Naive B cell (primary cell): Measurements from ENCODE around the gene KLHDC8B. TPM values are rescaled to one million over a fixed set of nuclear protein-coding genes. Genes with fewer than 3 reads are reported as not detected.
A peak's percentile ranks its signal among the peaks of the same experiment; 100 is the strongest.

ENCODE experiments used
- ATAC-seq, 2 donors: fragments of 150-1000 bp; cut with Tn5 transposase; 2 replicates each; pipeline ENCODE4 v1.10.0; 2021; ENCODE audit warnings: low read depth in 2 of 2, mild to moderate bottlenecking in 2 of 2, moderate library complexity in 2 of 2
- DNase-seq: peaks from one replicate; pipeline ENCODE4 v3.0.0; 2022
- H3K27ac Mint-ChIP-seq, 6 donors: one replicate each; pipeline ENCODE4 v1.8.0; 2020 to 2022; ENCODE audit warnings: mild to moderate bottlenecking in 6 of 6, mixed read lengths in 6 of 6, moderate library complexity in 5 of 6, inconsistent platforms in 2 of 6
- H3K27me3 Mint-ChIP-seq, 3 donors: one replicate each; pipeline ENCODE4 v1.8.0; 2021 to 2022; ENCODE audit warnings: mixed read lengths in 3 of 3, mild to moderate bottlenecking in 1 of 3
- H3K36me3 Mint-ChIP-seq, 2 donors: one replicate each; pipeline ENCODE4 v1.8.0; 2020 to 2022; ENCODE audit warnings: mixed read lengths in 2 of 2, inconsistent platforms in 1 of 2, mild to moderate bottlenecking in 1 of 2
- H3K4me1 Mint-ChIP-seq, 3 donors: one replicate each; pipeline ENCODE4 v1.8.0; 2020 to 2022; ENCODE audit warnings: mixed read lengths in 3 of 3, inconsistent platforms in 1 of 3, mild to moderate bottlenecking in 1 of 3, moderate library complexity in 1 of 3
- H3K4me3 Mint-ChIP-seq, 8 donors: one replicate each; pipeline ENCODE4 v1.8.0; 2020 to 2022; ENCODE audit warnings: mild to moderate bottlenecking in 8 of 8, mixed read lengths in 8 of 8, moderate library complexity in 8 of 8, inconsistent platforms in 2 of 8
- H3K9me3 Mint-ChIP-seq, 7 donors: one replicate each; pipeline ENCODE4 v1.8.0; 2020 to 2022; ENCODE audit warnings: mixed read lengths in 7 of 7, mild to moderate bottlenecking in 5 of 7, inconsistent platforms in 2 of 7, moderate library complexity in 1 of 7
- polyA plus RNA-seq, 6 donors: library from polyadenylated mRNA; unstranded; fragments of 300-500 nt; fragmentation: Illumina TruSeq; gene quantifications; one replicate each; pipeline ENCODE4 v1.2.3, GENCODE V29; 2021; ENCODE audit warnings: low read depth in 6 of 6

Gene KLHDC8B
- polyA plus RNA-seq, 6 donors from 2014 or later: 0.48 to 0.56 (median 0.49) TPM; not detected in 3

DNA sequence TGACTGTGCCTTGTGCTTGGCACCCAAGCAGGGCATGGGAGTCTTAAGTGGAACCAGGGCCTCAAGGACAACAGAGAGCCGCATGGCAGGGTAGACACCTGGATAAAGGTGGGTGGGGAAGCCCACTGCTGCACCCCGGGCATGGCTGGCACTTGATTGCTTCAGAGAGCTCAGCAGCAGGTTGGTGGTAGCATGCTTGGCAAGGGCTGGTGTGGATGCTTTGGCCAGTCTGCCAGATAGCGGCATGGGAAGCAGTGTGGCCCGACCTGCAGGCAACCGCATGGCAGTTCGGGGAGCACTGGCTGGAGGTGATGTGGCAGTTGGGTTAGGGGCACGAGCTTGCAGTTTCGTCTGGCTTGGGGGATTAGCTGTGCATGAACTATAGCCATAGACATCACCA, 7.8 kb upstream of the KLHDC8B start:
- peak overlapping the region in 1 of 6 donors; percentile 43 for H3K27ac Mint-ChIP-seq
- ATAC-seq (no peak), DNase-seq (no peak)
- H3K27me3 Mint-ChIP-seq: peaks cover 0 to under 1% (median 0%) of the 10 kb centered on the region in 3 donors
- peaks cover 0 to 11% of the 10 kb centered on the region in 2 donors for H3K36me3 Mint-ChIP-seq
- H3K9me3 Mint-ChIP-seq: no peaks in the 10 kb centered on the region
- H3K4me1 Mint-ChIP-seq: peaks cover 21 to 34% (median 25%) of the 10 kb centered on the region in 3 donors
- peak overlapping the region in 6 of 8 donors; percentile 3 to 98 (median 54) for H3K4me3 Mint-ChIP-seq

DNA sequence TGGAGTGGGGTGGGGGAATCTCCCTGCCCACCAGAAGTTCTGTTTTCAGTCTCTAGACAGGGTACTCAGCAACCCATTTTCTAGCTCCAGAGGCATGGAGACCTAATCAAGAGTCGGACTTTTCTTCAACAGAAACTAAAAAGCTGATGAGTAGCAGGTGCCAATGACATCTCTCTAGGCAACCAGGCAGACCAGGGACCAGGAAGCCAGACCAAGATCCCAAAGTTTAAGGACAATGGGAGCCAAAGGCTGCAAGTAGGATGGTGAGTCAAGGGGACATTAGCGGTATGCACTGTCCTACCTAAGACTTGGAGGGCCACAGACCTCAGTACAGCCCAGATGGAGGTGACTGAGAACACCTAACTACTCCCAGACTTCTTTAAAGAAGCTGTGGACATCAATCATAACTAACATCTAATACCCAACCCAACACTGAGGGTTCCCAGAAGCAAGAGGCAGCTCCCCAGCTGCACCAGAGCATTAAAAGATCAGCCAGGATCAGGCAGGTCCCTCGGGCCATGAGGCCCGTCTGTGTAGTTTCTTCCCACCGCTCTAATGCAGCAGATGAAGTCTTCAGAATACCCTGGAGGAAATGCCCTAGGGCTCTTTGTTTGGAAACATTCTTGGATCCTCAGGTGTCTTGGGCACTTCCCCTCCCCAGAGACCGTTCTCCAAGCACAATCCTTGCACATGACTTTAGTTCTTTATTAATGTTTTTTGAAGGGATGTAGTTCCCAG, 6.2 kb upstream of the KLHDC8B start:
- H3K4me3 Mint-ChIP-seq: peak overlapping the region; percentile 86 to 98 (median 94)
- H3K9me3 Mint-ChIP-seq: no peaks in the 10 kb centered on the region
- peaks cover 4 to 11% (median 8%) of the 10 kb centered on the region in 3 donors for H3K27me3 Mint-ChIP-seq
- DNase-seq (no peak), ATAC-seq (no peak)
- peaks cover 0 to 11% of the 10 kb centered on the region in 2 donors for H3K36me3 Mint-ChIP-seq
- H3K27ac Mint-ChIP-seq: peak overlapping the region; percentile 88 to 99 (median 92)
- H3K4me1 Mint-ChIP-seq: peaks cover 28 to 37% (median 28%) of the 10 kb centered on the region in 3 donors

GRCh38 chr3:49165771-49166751, 5.3 kb upstream of the KLHDC8B start, which contains the start of gene CCDC71:
Gene CCDC71 (minus strand): TSS chr3:49166331. CDS start chr3:49164208, 2,123 bp downstream.
- ATAC-seq: peak; percentile 83 to 86
- Mint-ChIP-seq H3K4me3 (peak within 1 kb of the TSS; percentile 86 to 98 (median 94)), H3K27ac (peak within 1 kb of the TSS; percentile 88 to 99 (median 92)), H3K36me3 (peaks cover 0 to 11% of the 10 kb centered on the region in 2 donors), H3K9me3 (no peaks in the 10 kb centered on the region), H3K4me1 (peaks cover 31 to 37% (median 36%) of the 10 kb centered on the region in 3 donors), H3K27me3 (peaks cover 4 to 11% (median 8%) of the 10 kb centered on the region in 3 donors)
- peak; percentile 69 for DNase-seq

DNA sequence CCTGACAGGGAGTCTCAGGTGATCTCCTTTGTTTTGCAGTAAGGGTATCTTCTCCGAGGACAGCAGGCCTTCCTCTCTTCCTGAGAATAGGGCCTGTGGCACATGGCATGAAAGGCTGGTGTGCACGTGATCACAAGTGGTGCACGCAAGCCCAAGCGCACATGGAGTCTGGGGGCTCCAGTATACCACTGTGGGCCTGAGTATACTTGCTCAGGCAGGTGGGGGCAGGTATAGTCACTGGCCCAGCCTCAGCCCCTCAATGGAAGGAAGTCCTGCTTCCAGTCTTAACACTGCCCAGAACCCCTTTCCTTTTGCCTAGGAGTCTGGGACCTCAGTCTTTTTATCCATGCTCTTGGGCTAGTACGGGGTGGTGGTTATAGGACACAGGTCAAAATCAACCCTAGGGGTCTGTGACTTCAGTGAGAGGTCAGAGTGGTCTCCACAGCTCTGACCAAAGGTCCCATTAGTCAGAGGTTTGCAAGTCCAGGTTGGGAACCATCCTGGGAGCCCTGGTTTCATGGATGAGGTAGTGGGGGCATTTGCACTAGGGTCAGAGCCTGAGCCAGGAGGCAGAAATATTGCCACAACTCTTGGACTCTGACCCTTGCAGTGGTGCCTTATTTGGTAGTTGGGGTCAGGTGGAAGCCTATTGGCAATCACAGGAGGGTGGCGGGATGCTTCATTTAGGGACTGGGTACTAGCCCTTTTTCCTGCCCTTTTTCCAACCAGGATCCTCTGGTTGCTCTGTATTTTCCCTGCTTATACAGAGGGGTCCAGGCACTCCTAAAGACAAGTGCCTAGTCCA, 4.4 kb upstream of the KLHDC8B start:
- peak overlapping the region in 5 of 6 donors; percentile 24 to 93 (median 91) for H3K27ac Mint-ChIP-seq
- H3K27me3 Mint-ChIP-seq: peaks cover 4 to 11% (median 8%) of the 10 kb centered on the region in 3 donors
- peaks cover 0 to 11% of the 10 kb centered on the region in 2 donors for H3K36me3 Mint-ChIP-seq
- H3K4me3 Mint-ChIP-seq: peak overlapping the region; percentile 86 to 97 (median 91)
- ATAC-seq (no peak), DNase-seq (no peak)
- H3K9me3 Mint-ChIP-seq: no peaks in the 10 kb centered on the region
- peaks cover 35 to 40% (median 39%) of the 10 kb centered on the region in 3 donors for H3K4me1 Mint-ChIP-seq

GRCh38 chr3:49170744-49171118, 667 bp upstream of the KLHDC8B start:
- Mint-ChIP-seq H3K4me3 (peak overlapping the region in 7 of 8 donors; percentile 67 to 88 (median 84)), H3K4me1 (peaks cover 15 to 22% (median 19%) of the 10 kb centered on the region in 3 donors), H3K27me3 (peaks cover 4 to 11% (median 8%) of the 10 kb centered on the region in 3 donors), H3K9me3 (peaks cover 0 to 2% (median 0%) of the 10 kb centered on the region in 7 donors), H3K36me3 (no peaks in the 10 kb centered on the region), H3K27ac (peak overlapping the region in 2 of 6 donors; percentile 44)
- DNase-seq (no peak), ATAC-seq (no peak)

DNA sequence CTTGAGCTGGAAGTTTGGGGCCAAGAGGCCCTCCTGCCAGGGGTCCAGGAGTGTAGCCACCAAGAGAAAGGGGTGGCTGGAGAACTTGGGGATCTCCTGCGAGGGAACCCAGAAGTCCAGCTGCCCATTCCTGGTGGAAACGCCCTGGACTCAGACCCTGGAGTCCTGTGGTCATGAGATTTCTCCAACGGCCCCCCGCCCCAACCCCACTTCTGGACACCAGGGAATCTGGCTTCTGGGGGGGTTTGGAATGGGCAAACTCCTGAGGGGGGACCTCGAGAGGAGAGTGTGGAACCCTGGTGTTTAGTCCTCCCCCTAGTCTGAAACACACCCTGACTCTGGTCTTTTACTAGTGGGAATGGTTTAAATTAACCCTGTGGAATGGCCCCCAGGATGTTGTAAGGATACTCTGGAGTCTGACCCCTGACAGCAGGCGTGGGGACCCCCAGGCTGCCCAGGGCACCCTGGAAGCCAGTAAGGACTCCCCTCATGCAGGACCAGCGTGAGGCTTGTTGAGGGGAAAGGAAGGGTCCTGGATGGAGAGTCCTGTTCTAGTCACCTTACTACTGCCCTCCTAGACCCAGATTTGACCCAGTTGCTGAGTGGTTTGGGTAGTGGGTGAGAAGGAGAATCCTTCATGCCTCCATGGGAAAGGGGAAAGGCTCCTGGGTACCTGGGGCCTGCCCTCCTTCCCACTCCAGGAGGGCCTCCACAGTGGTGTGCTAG, 540 bp downstream of the KLHDC8B start:
- ATAC-seq (no peak), DNase-seq (no peak)
- peaks cover 11 to 22% (median 12%) of the 10 kb centered on the region in 3 donors for H3K4me1 Mint-ChIP-seq
- peak overlapping the region in 1 of 6 donors; percentile 70 for H3K27ac Mint-ChIP-seq
- H3K4me3 Mint-ChIP-seq: peak overlapping the region in 7 of 8 donors; percentile 51 to 88 (median 79)
- peaks cover 6 to 11% (median 8%) of the 10 kb centered on the region in 3 donors for H3K27me3 Mint-ChIP-seq
- H3K36me3 Mint-ChIP-seq: no peaks in the 10 kb centered on the region
- H3K9me3 Mint-ChIP-seq: peaks cover 0 to 2% (median 0%) of the 10 kb centered on the region in 7 donors

DNA sequence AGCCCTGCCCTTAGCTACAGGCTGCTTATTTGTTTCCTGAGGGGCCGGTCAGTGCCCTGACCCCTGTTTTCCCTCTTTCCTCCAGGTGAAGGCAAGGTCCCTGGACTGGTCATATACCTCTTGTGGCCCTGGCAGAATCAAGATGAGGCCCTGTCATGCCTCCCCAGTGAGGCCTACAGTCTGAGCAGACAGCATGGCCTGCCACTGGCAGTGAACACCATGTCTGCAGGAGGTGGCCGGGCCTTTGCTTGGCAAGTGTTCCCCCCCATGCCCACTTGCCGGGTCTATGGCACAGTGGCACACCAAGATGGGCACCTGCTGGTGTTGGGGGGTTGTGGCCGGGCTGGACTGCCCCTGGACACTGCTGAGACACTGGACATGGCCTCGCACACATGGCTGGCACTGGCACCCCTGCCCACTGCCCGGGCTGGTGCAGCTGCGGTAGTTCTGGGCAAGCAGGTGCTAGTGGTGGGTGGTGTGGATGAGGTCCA, 1.2 kb downstream of the KLHDC8B start:
- peaks cover 0 to 2% (median 0%) of the 10 kb centered on the region in 7 donors for H3K9me3 Mint-ChIP-seq
- ATAC-seq: no peak
- H3K27me3 Mint-ChIP-seq: peaks cover 8 to 11% (median 10%) of the 10 kb centered on the region in 3 donors
- peaks cover 10 to 22% (median 12%) of the 10 kb centered on the region in 3 donors for H3K4me1 Mint-ChIP-seq
- peak overlapping the region in 5 of 8 donors; percentile 27 to 79 (median 56) for H3K4me3 Mint-ChIP-seq
- no peak for DNase-seq
- H3K27ac Mint-ChIP-seq: peak overlapping the region in 1 of 6 donors; percentile 83
- no peaks in the 10 kb centered on the region for H3K36me3 Mint-ChIP-seq

DNA sequence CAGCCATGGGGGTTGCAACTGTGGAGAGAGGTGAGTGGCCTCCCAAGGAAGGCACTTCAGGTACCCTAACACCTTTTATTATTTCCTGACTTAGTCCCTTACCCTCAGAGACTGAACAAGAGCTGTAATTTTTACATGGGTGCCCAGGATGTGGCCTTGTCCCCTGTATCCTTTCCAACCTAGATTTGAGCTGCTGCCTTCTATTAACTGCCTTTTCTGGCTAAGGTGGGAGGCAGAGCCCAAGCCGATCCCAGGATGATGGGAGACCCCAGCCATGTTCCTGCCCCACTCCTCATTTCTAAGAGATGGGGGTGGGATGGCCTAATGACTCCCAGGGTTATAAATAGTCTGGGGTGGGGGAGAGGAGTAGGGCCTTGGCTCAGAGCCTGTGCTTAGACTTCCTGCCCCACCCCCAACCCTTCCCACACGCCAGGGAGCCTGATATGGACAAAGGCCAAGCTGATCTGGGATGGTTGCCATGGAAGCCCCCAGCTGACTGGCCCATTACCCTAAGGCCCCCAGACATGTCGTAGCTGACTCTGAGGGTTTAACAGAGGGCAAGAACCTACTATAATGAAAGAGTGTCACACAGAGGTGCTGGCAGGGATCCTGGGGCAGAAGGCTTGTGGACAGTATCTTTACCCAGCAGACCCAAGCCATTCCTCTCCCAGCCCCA, 1.9 kb downstream of the KLHDC8B start:
- Mint-ChIP-seq H3K27me3 (peaks cover 8 to 16% (median 10%) of the 10 kb centered on the region in 3 donors), H3K4me3 (no peak overlapping the region), H3K9me3 (peaks cover 0 to 2% (median 0%) of the 10 kb centered on the region in 7 donors), H3K36me3 (no peaks in the 10 kb centered on the region), H3K27ac (no peak overlapping the region), H3K4me1 (peaks cover 10 to 22% (median 12%) of the 10 kb centered on the region in 3 donors)
- ATAC-seq: no peak
- no peak for DNase-seq

GRCh38 chr3:49173792-49174170, 2.4 kb downstream of the KLHDC8B start:
- no peaks in the 10 kb centered on the region for H3K36me3 Mint-ChIP-seq
- H3K27ac Mint-ChIP-seq: no peak overlapping the region
- H3K4me3 Mint-ChIP-seq: peak overlapping the region in 1 of 8 donors; percentile 51
- H3K4me1 Mint-ChIP-seq: peaks cover 10 to 22% (median 12%) of the 10 kb centered on the region in 3 donors
- DNase-seq (no peak), ATAC-seq (no peak)
- H3K9me3 Mint-ChIP-seq: peaks cover 0 to 2% (median 0%) of the 10 kb centered on the region in 7 donors
- H3K27me3 Mint-ChIP-seq: peaks cover 10 to 16% (median 11%) of the 10 kb centered on the region in 3 donors

GRCh38 chr3:49174397-49174985, 3.1 kb downstream of the KLHDC8B start:
- ATAC-seq: no peak
- Mint-ChIP-seq H3K9me3 (peaks cover 0 to 2% (median 0%) of the 10 kb centered on the region in 7 donors), H3K4me1 (peaks cover 10 to 21% (median 12%) of the 10 kb centered on the region in 3 donors), H3K4me3 (no peak overlapping the region), H3K27me3 (peaks cover 17 to 20% (median 17%) of the 10 kb centered on the region in 3 donors), H3K27ac (no peak overlapping the region), H3K36me3 (no peaks in the 10 kb centered on the region)
- no peak for DNase-seq

GRCh38 chr3:49175530-49175929, 4.1 kb downstream of the KLHDC8B start:
- Mint-ChIP-seq H3K4me1 (peaks cover 4 to 11% (median 7%) of the 10 kb centered on the region in 3 donors), H3K36me3 (no peaks in the 10 kb centered on the region), H3K27me3 (peaks cover 13 to 20% (median 15%) of the 10 kb centered on the region in 3 donors), H3K27ac (peak overlapping the region in 1 of 6 donors; percentile 25), H3K9me3 (peaks cover 0 to 2% (median 0%) of the 10 kb centered on the region in 7 donors), H3K4me3 (no peak overlapping the region)
- DNase-seq (no peak), ATAC-seq (no peak)
